Muscle layer of duodenum (tissue), 2 donors: ENCODE measurements around the gene ADGRL3.

ENCODE experiments used
- H3K27ac ChIP-seq: one replicate; pipeline ENCODE4 v1.7.0; 2013; ENCODE audit warnings: mild to moderate bottlenecking, low read length
- H3K27me3 ChIP-seq: one replicate; pipeline ENCODE4 v1.7.0; 2013; ENCODE audit warnings: low read depth, mild to moderate bottlenecking, control low read depth, low read length
- H3K36me3 ChIP-seq, 2 donors: one replicate each; pipeline ENCODE4 v1.7.0; 2013; ENCODE audit warnings: low read length in 2 of 2, control low read depth in 1 of 2, mild to moderate bottlenecking in 1 of 2; ENCODE audit not compliant: insufficient read depth in 2 of 2, control insufficient read depth in 1 of 2
- H3K4me1 ChIP-seq, 2 donors: one replicate each; pipeline ENCODE4 v1.7.0; 2013; ENCODE audit warnings: low read length in 2 of 2, mild to moderate bottlenecking in 2 of 2, control low read depth in 1 of 2, moderate library complexity in 1 of 2; ENCODE audit not compliant: insufficient read depth in 2 of 2, control insufficient read depth in 1 of 2
- H3K4me3 ChIP-seq, 2 donors: one replicate each; pipeline ENCODE4 v1.7.0; 2013; ENCODE audit warnings: low read length in 2 of 2, low read depth in 1 of 2, mild to moderate bottlenecking in 1 of 2
- H3K9me3 ChIP-seq, 2 donors: one replicate each; pipeline ENCODE4 v1.7.0; 2013; ENCODE audit warnings: low read length in 2 of 2, control low read depth in 1 of 2, mild to moderate bottlenecking in 1 of 2; ENCODE audit not compliant: control insufficient read depth in 1 of 2
- donor health status: healthy.

The ADGRL3 gene

GRCh38 chr4:61428950-61429349, 228.8 kb downstream of the ADGRL3 start:
- no peaks in the 10 kb centered on the region for H3K27me3 ChIP-seq
- no peaks in the 10 kb centered on the region for H3K36me3 ChIP-seq
- H3K4me1 ChIP-seq = no peaks in the 10 kb centered on the region
- no peak overlapping the region for H3K4me3 ChIP-seq
- peaks cover 0 to 6% of the 10 kb centered on the region in 2 donors for H3K9me3 ChIP-seq
- H3K27ac ChIP-seq = no peak overlapping the region

GRCh38 chr4:61431131-61431530, 231.0 kb downstream of the ADGRL3 start:
- peaks cover 0 to 3% of the 10 kb centered on the region in 2 donors for H3K9me3 ChIP-seq
- no peaks in the 10 kb centered on the region for H3K4me1 ChIP-seq
- no peak overlapping the region for H3K4me3 ChIP-seq
- H3K27ac ChIP-seq = no peak overlapping the region
- H3K27me3 ChIP-seq = no peaks in the 10 kb centered on the region
- no peaks in the 10 kb centered on the region for H3K36me3 ChIP-seq

DNA sequence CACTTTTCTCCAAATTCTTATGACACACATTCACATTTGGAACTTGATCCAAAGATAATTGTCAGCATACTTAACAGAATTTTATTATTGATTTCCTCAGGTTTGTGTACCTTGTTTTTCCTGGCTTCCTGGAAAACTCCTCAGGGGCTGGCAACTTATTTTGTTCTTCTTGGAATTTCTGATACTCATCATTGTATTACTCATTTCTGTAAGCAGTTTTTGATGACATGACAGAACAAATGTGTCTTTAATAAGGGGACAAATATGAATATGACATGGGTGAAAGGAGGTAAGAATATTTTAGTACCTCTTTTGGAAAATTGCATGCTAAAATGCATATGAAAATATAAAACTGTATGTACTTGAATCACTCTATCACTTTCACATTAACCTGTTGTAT, 237.8 kb downstream of the ADGRL3 start:
- H3K4me3 ChIP-seq = no peak overlapping the region
- H3K27me3 ChIP-seq = no peaks in the 10 kb centered on the region
- H3K36me3 ChIP-seq = no peaks in the 10 kb centered on the region
- no peaks in the 10 kb centered on the region for H3K9me3 ChIP-seq
- no peaks in the 10 kb centered on the region for H3K4me1 ChIP-seq
- no peak overlapping the region for H3K27ac ChIP-seq

DNA sequence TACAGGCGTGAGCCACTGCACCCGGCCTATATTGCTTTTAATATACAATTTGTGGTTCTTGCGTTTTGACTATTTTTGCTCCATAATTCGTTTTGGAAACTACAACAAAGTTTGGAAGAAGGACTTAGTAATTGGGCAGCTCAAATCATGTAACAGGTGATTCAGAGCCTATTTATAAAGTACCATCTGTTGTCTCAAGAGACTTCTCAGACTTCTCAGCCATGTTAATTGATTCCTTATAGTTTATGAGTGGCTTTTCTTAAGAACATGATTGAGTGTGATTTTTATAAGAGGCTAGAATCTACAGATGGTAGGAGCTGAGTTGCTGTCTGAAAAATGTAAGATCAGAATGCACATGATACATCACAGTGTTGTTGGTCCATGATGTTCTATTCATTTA, 240.2 kb downstream of the ADGRL3 start:
- Histone ChIP-seq H3K4me3 (no peak overlapping the region), H3K4me1 (no peaks in the 10 kb centered on the region), H3K9me3 (no peaks in the 10 kb centered on the region), H3K27me3 (no peaks in the 10 kb centered on the region), H3K36me3 (no peaks in the 10 kb centered on the region), H3K27ac (no peak overlapping the region)

- Histone ChIP-seq H3K27ac (no peak overlapping the region), H3K4me3 (no peak overlapping the region)
Observed at GRCh38 chr4:61442936-61443335, 242.8 kb downstream of the ADGRL3 start.

DNA sequence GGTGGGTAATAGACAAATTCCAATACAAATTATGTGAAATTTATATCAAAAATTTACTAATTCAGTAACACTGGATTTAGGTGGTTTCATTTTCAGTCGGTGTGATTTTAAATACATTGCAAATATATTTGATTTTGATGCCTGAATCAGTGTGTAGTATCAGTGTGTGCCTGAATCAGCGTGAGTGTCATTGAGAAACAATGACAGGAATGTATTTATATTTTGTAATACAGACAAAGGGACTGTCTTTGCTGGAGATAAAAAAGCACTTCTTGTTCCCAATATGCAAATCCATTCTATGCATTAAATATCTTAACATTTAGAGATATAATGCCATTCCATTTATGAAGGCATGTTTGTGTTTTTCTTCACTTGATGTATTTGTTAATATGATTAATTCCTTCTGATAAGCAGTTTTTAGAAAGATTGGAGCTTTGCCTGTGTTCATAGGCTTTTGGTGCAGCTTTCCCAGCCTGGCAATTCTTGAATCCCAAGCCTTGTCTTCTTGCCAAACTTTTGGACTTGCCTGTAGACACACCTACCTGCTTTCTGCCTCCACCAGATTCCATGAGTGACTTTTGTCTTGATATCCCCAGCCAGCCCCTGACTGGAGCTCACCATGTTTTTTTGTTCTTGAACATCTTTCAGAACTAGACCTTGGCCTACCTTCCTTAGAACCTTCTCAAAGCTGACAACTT, 243.8 kb downstream of the ADGRL3 start:
- Histone ChIP-seq H3K4me3 (no peak overlapping the region), H3K27ac (no peak overlapping the region), H3K9me3 (no peaks in the 10 kb centered on the region), H3K4me1 (no peaks in the 10 kb centered on the region), H3K36me3 (no peaks in the 10 kb centered on the region), H3K27me3 (no peaks in the 10 kb centered on the region)

More at GRCh38 chr4:61442936-61443335, 242.8 kb downstream of the ADGRL3 start:
- H3K36me3 ChIP-seq = no peaks in the 10 kb centered on the region
- no peaks in the 10 kb centered on the region for H3K27me3 ChIP-seq
- H3K4me1 ChIP-seq = no peaks in the 10 kb centered on the region
- H3K9me3 ChIP-seq = no peaks in the 10 kb centered on the region

GRCh38 chr4:61445374-61446063, 245.4 kb downstream of the ADGRL3 start:
- Histone ChIP-seq H3K9me3 (no peaks in the 10 kb centered on the region), H3K4me3 (no peak overlapping the region), H3K27ac (no peak overlapping the region), H3K27me3 (no peaks in the 10 kb centered on the region), H3K4me1 (no peaks in the 10 kb centered on the region), H3K36me3 (no peaks in the 10 kb centered on the region)

DNA sequence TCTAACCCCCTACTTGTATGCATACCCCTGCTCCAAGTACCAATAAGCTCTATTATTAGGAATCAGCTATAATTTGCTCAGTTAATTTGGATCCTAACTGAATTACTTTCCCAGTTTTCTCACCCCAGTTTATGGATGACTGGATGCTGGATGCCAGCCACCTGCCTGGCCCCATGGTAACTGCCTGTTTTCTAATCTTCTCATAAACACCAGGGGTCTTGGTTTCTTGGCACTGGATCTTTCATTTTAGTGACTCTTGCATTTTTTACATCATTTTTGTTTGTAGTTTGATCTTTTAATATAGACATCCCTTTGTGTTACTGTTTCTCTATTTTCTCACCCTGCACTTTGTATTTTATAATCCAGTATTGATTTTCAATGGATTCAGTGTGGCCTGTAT, 246.8 kb downstream of the ADGRL3 start:
- Histone ChIP-seq H3K27me3 (no peaks in the 10 kb centered on the region), H3K27ac (no peak overlapping the region), H3K4me3 (no peak overlapping the region), H3K9me3 (no peaks in the 10 kb centered on the region), H3K4me1 (no peaks in the 10 kb centered on the region), H3K36me3 (no peaks in the 10 kb centered on the region)

GRCh38 chr4:61447918-61448317, 247.8 kb downstream of the ADGRL3 start:
- Histone ChIP-seq H3K27ac (no peak overlapping the region), H3K4me3 (no peak overlapping the region), H3K27me3 (no peaks in the 10 kb centered on the region), H3K36me3 (no peaks in the 10 kb centered on the region), H3K9me3 (no peaks in the 10 kb centered on the region), H3K4me1 (no peaks in the 10 kb centered on the region)

DNA sequence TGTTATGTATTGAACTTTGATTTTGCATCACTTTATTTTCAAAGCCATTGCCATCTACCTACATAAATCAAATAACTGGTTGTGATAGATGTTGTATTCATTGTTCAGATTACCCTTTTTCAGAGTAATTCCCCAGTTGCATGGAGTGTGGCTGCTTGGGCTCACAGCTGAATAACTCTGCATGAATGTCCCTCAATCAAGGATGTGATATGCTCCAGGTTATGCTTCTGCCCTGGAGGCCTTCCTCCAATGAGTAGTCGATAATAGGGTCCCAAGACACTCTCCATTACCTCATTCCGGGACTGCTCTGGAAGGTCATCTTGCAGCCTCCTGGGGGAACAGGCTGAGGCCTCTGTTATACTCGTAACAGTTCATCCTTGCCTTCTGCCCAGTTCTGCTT, 251.8 kb downstream of the ADGRL3 start:
- Histone ChIP-seq H3K27ac (no peak overlapping the region), H3K36me3 (no peaks in the 10 kb centered on the region), H3K4me1 (no peaks in the 10 kb centered on the region), H3K9me3 (no peaks in the 10 kb centered on the region), H3K27me3 (no peaks in the 10 kb centered on the region), H3K4me3 (no peak overlapping the region)

DNA sequence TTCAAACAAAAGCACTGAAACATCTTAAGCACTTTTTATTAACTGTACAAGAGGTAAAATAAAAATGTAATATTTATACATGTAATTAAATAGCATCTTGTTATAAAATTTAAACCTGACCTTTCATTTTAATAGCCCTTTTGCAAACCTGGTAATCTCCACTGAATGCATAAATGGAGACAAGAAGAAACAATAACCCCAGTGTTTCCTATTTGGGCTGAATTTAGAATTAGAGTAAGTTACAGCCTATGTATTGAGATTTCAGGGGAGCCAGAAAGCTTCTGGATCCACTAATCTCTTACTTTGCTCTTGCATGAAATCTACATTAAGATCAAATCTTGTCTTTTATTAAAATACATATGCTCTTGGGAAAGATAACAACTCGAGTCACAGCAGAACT, 261.8 kb downstream of the ADGRL3 start:
- no peaks in the 10 kb centered on the region for H3K36me3 ChIP-seq
- no peaks in the 10 kb centered on the region for H3K9me3 ChIP-seq
- no peak overlapping the region for H3K4me3 ChIP-seq
- H3K27me3 ChIP-seq = no peaks in the 10 kb centered on the region
- no peaks in the 10 kb centered on the region for H3K4me1 ChIP-seq
- H3K27ac ChIP-seq = no peak overlapping the region
